ENCODE data around the gene NDFIP2. TPM values are rescaled to one million over a fixed set of nuclear protein-coding genes. Genes with fewer than 3 reads are reported as not detected.

Gene NDFIP2
- total and polyA plus RNA-seq, 2 donors (not counting 1 experiment from before 2014, with no cell fraction given) = 0.12 to 1.0 TPM

DNA sequence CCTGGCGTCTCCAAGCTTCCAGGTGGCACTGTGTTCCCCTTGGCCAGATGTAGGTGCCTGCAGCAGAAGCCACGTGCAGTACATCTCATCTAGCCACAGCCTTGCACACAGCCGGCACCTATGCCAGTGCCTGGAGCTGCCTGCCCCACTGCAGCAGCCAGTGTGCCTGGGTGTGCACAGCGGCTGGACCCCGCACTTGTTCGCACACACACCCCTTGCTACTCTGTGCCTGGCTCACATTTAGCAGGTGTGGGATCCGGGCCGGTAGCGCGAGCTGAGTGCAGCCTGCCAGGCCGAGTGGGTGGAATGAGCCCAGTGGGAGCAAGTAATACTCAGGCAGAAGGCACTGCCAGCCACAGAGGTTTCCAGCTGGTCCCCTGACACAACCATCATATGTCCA is 48.0 kb upstream of the NDFIP2 start:
- intact Hi-C loops (cut with micrococcal nuclease) = no loop called here
- no peak overlapping the region for H3K9ac ChIP-seq (ENCODE audit: low read length)
- ChIA-PET CTCF (interaction anchor here (1.1 kb wide), 1 partner anchor 9 kb away, joined by 8 read pairs; no protein-coding TSS in a partner anchor), POLR2A (no interaction called here)
- H2AFZ ChIP-seq (ENCODE audit: insufficient read depth, low read depth, low read length, poor library complexity, severe bottlenecking) = no peak overlapping the region
- no peaks in the 10 kb centered on the region for H3K27me3 Mint-ChIP-seq
- peaks cover 1% of the 10 kb centered on the region for H3K4me1 Mint-ChIP-seq
- no peaks in the 10 kb centered on the region for H4K20me1 ChIP-seq (ENCODE audit: control insufficient read depth, insufficient read depth, low read length, poor library complexity, severe bottlenecking)
- no peaks in the 10 kb centered on the region for H3K36me3 ChIP-seq (replicated peaks in 1 of 2; ENCODE audit: control extremely low read depth in 1 of 2, control insufficient read depth in 1 of 2, extremely low read depth in 1 of 2, insufficient read depth in 2 of 2, low read length in 1 of 2)
- no peak overlapping the region for H3K4me3 Mint-ChIP-seq
- H3K27ac ChIP-seq (ENCODE audit: low read length in 2 of 2) = no peak overlapping the region
- no peaks in the 10 kb centered on the region for H3K27me3 ChIP-seq (replicated peaks in 1 of 4; ENCODE audit: control extremely low read depth in 1 of 4, control insufficient read depth in 3 of 4, insufficient read depth in 4 of 4, low read length in 3 of 4)
- TF ChIP-seq, protein P1, sequence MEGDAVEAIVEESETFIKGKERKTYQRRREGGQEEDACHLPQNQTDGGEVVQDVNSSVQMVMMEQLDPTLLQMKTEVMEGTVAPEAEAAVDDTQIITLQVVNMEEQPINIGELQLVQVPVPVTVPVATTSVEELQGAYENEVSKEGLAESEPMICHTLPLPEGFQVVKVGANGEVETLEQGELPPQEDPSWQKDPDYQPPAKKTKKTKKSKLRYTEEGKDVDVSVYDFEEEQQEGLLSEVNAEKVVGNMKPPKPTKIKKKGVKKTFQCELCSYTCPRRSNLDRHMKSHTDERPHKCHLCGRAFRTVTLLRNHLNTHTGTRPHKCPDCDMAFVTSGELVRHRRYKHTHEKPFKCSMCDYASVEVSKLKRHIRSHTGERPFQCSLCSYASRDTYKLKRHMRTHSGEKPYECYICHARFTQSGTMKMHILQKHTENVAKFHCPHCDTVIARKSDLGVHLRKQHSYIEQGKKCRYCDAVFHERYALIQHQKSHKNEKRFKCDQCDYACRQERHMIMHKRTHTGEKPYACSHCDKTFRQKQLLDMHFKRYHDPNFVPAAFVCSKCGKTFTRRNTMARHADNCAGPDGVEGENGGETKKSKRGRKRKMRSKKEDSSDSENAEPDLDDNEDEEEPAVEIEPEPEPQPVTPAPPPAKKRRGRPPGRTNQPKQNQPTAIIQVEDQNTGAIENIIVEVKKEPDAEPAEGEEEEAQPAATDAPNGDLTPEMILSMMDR (IDR thresholded peaks at IDR 0.05) = no peak
- no peak for TF ChIP-seq EZH2 (IDR thresholded peaks at IDR 0.05; ENCODE audit: borderline replicate concordance, insufficient read depth, low read depth, low read length, poor library complexity, severe bottlenecking)
- DNase-seq (no peak), ATAC-seq (ENCODE audit: low read depth) (no peak)
- H3K4me2 ChIP-seq (replicated peaks; ENCODE audit: low read depth, low read length, poor library complexity, severe bottlenecking) = no peak overlapping the region
- no peaks in the 10 kb centered on the region for H3K9me3 Mint-ChIP-seq (ENCODE audit: insufficient read depth)
- H3K79me2 ChIP-seq (ENCODE audit: control insufficient read depth, insufficient read depth, low read length) = no peaks in the 10 kb centered on the region
- no peak overlapping the region for H3K4me3 ChIP-seq (ENCODE audit: control extremely low read depth in 1 of 5, extremely low read depth in 1 of 5, insufficient read depth in 1 of 5, low read depth in 2 of 5, low read length in 4 of 5)
- H3K9me3 ChIP-seq (ENCODE audit: control extremely low read depth in 1 of 3, control insufficient read depth in 2 of 3, insufficient read depth in 1 of 3, low read length in 2 of 3) = no peaks in the 10 kb centered on the region
- 90% methylated on average over 11 of the region's 11 CpGs for WGBS (ENCODE audit: insufficient coverage)
- H3K27ac Mint-ChIP-seq = no peak overlapping the region
- H3K4me1 ChIP-seq (ENCODE audit: control insufficient read depth in 2 of 2, insufficient read depth in 2 of 2, low read length in 2 of 2) = no peaks in the 10 kb centered on the region

- WGBS (ENCODE audit: insufficient coverage) = no CpG with 5 or more reads among the region's 1 CpG
- DNase-seq = no peak
- H3K4me1 Mint-ChIP-seq = no peaks in the 10 kb centered on the region
Observed at GRCh38 chr13:79434556-79434955, 46.4 kb upstream of the NDFIP2 start.

More at GRCh38 chr13:79434556-79434955, 46.4 kb upstream of the NDFIP2 start:
- no peak for ATAC-seq (ENCODE audit: low read depth)
- Mint-ChIP-seq H3K9me3 (ENCODE audit: insufficient read depth) (no peaks in the 10 kb centered on the region), H3K4me3 (no peak overlapping the region), H3K27me3 (no peaks in the 10 kb centered on the region), H3K27ac (no peak overlapping the region)
- Histone ChIP-seq H3K4me1 (ENCODE audit: control insufficient read depth in 2 of 2, insufficient read depth in 2 of 2, low read length in 2 of 2) (no peaks in the 10 kb centered on the region), H3K79me2 (ENCODE audit: control insufficient read depth, insufficient read depth, low read length) (no peaks in the 10 kb centered on the region), H3K4me2 (replicated peaks; ENCODE audit: low read depth, low read length, poor library complexity, severe bottlenecking) (no peak overlapping the region), H4K20me1 (ENCODE audit: control insufficient read depth, insufficient read depth, low read length, poor library complexity, severe bottlenecking) (no peaks in the 10 kb centered on the region), H3K9ac (ENCODE audit: low read length) (no peak overlapping the region), H3K9me3 (ENCODE audit: control extremely low read depth in 1 of 3, control insufficient read depth in 2 of 3, insufficient read depth in 1 of 3, low read length in 2 of 3) (no peaks in the 10 kb centered on the region), H2AFZ (ENCODE audit: insufficient read depth, low read depth, low read length, poor library complexity, severe bottlenecking) (no peak overlapping the region), H3K27me3 (replicated peaks in 1 of 4; ENCODE audit: control extremely low read depth in 1 of 4, control insufficient read depth in 3 of 4, insufficient read depth in 4 of 4, low read length in 3 of 4) (no peaks in the 10 kb centered on the region), H3K36me3 (replicated peaks in 1 of 2; ENCODE audit: control extremely low read depth in 1 of 2, control insufficient read depth in 1 of 2, extremely low read depth in 1 of 2, insufficient read depth in 2 of 2, low read length in 1 of 2) (no peaks in the 10 kb centered on the region), H3K4me3 (ENCODE audit: control extremely low read depth in 1 of 5, extremely low read depth in 1 of 5, insufficient read depth in 1 of 5, low read depth in 2 of 5, low read length in 4 of 5) (no peak overlapping the region), H3K27ac (ENCODE audit: low read length in 2 of 2) (no peak overlapping the region)
- ChIA-PET POLR2A (no interaction called here), CTCF (no interaction called here)
- intact Hi-C loops (cut with micrococcal nuclease) = no loop called here
- TF ChIP-seq EZH2 (IDR thresholded peaks at IDR 0.05; ENCODE audit: borderline replicate concordance, insufficient read depth, low read depth, low read length, poor library complexity, severe bottlenecking) = no peak
- TF ChIP-seq, protein P1 (IDR thresholded peaks at IDR 0.05) = no peak
